Astrocyte (in vitro differentiated cells and primary cell): ENCODE results near the gene RTKN2. TPM values are rescaled to one million over a fixed set of nuclear protein-coding genes. Genes with fewer than 3 reads are reported as not detected.

Source experiments
- DNase-seq: peaks from one replicate; pipeline ENCODE4 v3.0.0-alpha.2; 2010; ENCODE audit warnings: low read depth
- FAIRE-seq: peaks from 2 replicates; lab custom pipeline; 2011; peaks lifted over from hg19 to GRCh38; lab: Jason Lieb, UNC
- H2AFZ ChIP-seq: 2 replicates; pipeline ENCODE4 v1.6.0; 2012; ENCODE audit warnings: low read depth, low read length, inconsistent platforms
- H3K27ac ChIP-seq: 2 replicates; pipeline ENCODE4 v1.5.1; 2011; ENCODE audit warnings: low read depth, low read length, inconsistent platforms
- H3K27me3 ChIP-seq: 2 replicates; pipeline ENCODE4 v1.6.0; 2011; ENCODE audit warnings: low read length, inconsistent platforms; ENCODE audit not compliant: insufficient read depth
- H3K36me3 ChIP-seq: 2 replicates; pipeline ENCODE4 v1.5.1; 2011; ENCODE audit warnings: low read length, inconsistent platforms; ENCODE audit not compliant: insufficient read depth
- H3K4me1 ChIP-seq: 2 replicates; pipeline ENCODE4 v1.5.1; 2011; ENCODE audit warnings: low read length, inconsistent platforms; ENCODE audit not compliant: insufficient read depth
- H3K4me2 ChIP-seq: 2 replicates; pipeline ENCODE4 v1.6.0; 2012; ENCODE audit warnings: low read length, inconsistent platforms
- H3K4me3 ChIP-seq: 2 replicates; pipeline ENCODE4 v1.5.1; 2011; ENCODE audit warnings: low read depth, mild to moderate bottlenecking, low read length, inconsistent platforms; ENCODE audit not compliant: insufficient read depth
- H3K79me2 ChIP-seq: 2 replicates; pipeline ENCODE4 v1.6.0; 2012; ENCODE audit warnings: mild to moderate bottlenecking, low read length, inconsistent platforms; ENCODE audit not compliant: insufficient read depth
- H3K9ac ChIP-seq: 2 replicates; pipeline ENCODE4 v1.6.0; 2012; ENCODE audit warnings: mild to moderate bottlenecking, low read length, inconsistent platforms
- H3K9me3 ChIP-seq: 2 replicates; pipeline ENCODE4 v1.5.1; 2012; ENCODE audit warnings: low read depth, mild to moderate bottlenecking, low read length, inconsistent platforms; ENCODE audit not compliant: insufficient read depth
- H4K20me1 ChIP-seq: 2 replicates; pipeline ENCODE4 v1.6.0; 2012; ENCODE audit warnings: low read length, inconsistent platforms; ENCODE audit not compliant: insufficient read depth
- H3K27ac Mint-ChIP-seq: one replicate; pipeline ENCODE4 v1.8.0; 2021; ENCODE audit warnings: mild to moderate bottlenecking, mixed read lengths; ENCODE audit not compliant: unreplicated experiment
- H3K27me3 Mint-ChIP-seq: one replicate; pipeline ENCODE4 v1.8.0; 2021; ENCODE audit warnings: low read depth, mixed read lengths; ENCODE audit not compliant: unreplicated experiment
- H3K36me3 Mint-ChIP-seq: one replicate; pipeline ENCODE4 v1.8.0; 2021; ENCODE audit warnings: low read depth, mixed read lengths; ENCODE audit not compliant: unreplicated experiment
- H3K4me1 Mint-ChIP-seq: one replicate; pipeline ENCODE4 v1.8.0; 2021; ENCODE audit warnings: low read depth, mixed read lengths; ENCODE audit not compliant: unreplicated experiment
- H3K4me3 Mint-ChIP-seq: one replicate; pipeline ENCODE4 v1.8.0; 2021; ENCODE audit warnings: mild to moderate bottlenecking, moderate library complexity, mixed read lengths; ENCODE audit not compliant: unreplicated experiment
- H3K9me3 Mint-ChIP-seq: one replicate; pipeline ENCODE4 v1.8.0; 2021; ENCODE audit warnings: mild to moderate bottlenecking, mixed read lengths; ENCODE audit not compliant: unreplicated experiment
- EZH2 ChIP-seq: IDR thresholded peaks from 2 replicates; pipeline ENCODE4 v1.6.1; 2012; ENCODE audit warnings: mild to moderate bottlenecking, low read length, inconsistent platforms; ENCODE audit not compliant: insufficient read depth
- total RNA-seq: library from RNA; stranded (reverse); gene quantifications from 2 replicates; pipeline ENCODE4 v1.2.1, GENCODE V29; 2021
- TF ChIP-seq, protein P1 (sequence below): IDR thresholded peaks from 2 replicates; pipeline ENCODE4 v1.5.1; 2011; ENCODE audit warnings: low read depth, mild to moderate bottlenecking, inconsistent platforms, low read length, moderate library complexity; ENCODE audit not compliant: insufficient read depth

The RTKN2 gene
- total RNA-seq, 1 donor from 2014 or later: 8.4 TPM

DNA sequence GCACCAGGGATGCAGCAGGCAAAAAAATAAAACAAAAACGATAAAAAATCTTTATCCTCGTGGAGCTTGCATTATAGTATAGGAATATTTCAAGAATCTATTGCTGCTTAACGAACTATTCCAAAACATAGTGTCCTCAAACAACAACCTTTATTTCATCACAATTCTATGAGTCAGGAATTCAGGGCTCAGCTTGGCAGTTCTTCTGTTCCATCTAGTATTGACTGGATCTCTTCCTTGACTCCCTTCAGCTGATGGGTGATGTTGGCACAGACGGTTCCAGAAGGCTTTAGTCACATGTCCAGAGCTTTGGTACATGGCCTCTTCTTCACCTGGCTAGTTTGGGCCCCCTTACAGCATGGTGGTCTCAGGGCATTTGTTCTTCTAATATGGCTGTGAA lies 88.0 kb downstream of the RTKN2 start:
- H3K36me3 Mint-ChIP-seq: peaks cover 2% of the 10 kb centered on the region
- H3K9me3 Mint-ChIP-seq: peaks cover 4% of the 10 kb centered on the region
- no peaks in the 10 kb centered on the region for H3K27me3 Mint-ChIP-seq

DNA sequence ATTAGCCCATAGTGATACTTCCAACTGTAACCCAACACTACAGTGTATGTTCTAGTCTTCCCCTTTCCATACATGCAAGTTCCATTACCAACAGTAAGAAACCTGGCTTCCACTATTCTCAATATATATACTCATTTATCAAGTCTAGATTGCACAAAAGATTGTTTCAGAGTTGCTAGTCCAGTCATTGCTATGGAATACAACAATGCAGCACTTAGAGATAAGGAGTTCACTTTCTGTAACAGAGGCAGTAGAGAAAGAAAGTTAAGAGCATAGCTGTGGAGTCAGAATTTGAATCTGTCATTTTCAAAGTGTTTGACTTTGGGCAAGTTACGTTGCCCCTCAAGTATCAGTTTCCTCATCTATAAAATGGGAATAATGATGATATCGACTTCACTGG lies 90.1 kb downstream of the RTKN2 start:
- DNase-seq (peak; percentile 79), FAIRE-seq (no peak)
- Histone ChIP-seq H3K9ac (no peak overlapping the region), H4K20me1 (no peaks in the 10 kb centered on the region), H3K27ac (no peak overlapping the region), H3K4me3 (no peak overlapping the region), H3K36me3 (no peaks in the 10 kb centered on the region), H3K9me3 (no peaks in the 10 kb centered on the region), H3K27me3 (no peaks in the 10 kb centered on the region), H3K4me2 (no peak overlapping the region), H2AFZ (no peak overlapping the region), H3K4me1 (no peaks in the 10 kb centered on the region), H3K79me2 (no peaks in the 10 kb centered on the region)
- no peak overlapping the region for H3K4me3 Mint-ChIP-seq
- H3K9me3 Mint-ChIP-seq: peaks cover 4% of the 10 kb centered on the region
- no peak overlapping the region for H3K27ac Mint-ChIP-seq
- TF ChIP-seq, protein P1, sequence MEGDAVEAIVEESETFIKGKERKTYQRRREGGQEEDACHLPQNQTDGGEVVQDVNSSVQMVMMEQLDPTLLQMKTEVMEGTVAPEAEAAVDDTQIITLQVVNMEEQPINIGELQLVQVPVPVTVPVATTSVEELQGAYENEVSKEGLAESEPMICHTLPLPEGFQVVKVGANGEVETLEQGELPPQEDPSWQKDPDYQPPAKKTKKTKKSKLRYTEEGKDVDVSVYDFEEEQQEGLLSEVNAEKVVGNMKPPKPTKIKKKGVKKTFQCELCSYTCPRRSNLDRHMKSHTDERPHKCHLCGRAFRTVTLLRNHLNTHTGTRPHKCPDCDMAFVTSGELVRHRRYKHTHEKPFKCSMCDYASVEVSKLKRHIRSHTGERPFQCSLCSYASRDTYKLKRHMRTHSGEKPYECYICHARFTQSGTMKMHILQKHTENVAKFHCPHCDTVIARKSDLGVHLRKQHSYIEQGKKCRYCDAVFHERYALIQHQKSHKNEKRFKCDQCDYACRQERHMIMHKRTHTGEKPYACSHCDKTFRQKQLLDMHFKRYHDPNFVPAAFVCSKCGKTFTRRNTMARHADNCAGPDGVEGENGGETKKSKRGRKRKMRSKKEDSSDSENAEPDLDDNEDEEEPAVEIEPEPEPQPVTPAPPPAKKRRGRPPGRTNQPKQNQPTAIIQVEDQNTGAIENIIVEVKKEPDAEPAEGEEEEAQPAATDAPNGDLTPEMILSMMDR: no peak
- TF ChIP-seq EZH2: no peak
- H3K36me3 Mint-ChIP-seq: no peaks in the 10 kb centered on the region
- H3K27me3 Mint-ChIP-seq: no peaks in the 10 kb centered on the region
- H3K4me1 Mint-ChIP-seq: peaks cover 4% of the 10 kb centered on the region

More for the DNA sequence above, 88.0 kb downstream of the RTKN2 start:
- no peak for TF ChIP-seq EZH2
- Histone ChIP-seq H4K20me1 (no peaks in the 10 kb centered on the region), H3K4me2 (no peak overlapping the region), H2AFZ (no peak overlapping the region), H3K27me3 (no peaks in the 10 kb centered on the region), H3K79me2 (no peaks in the 10 kb centered on the region), H3K36me3 (no peaks in the 10 kb centered on the region), H3K9ac (no peak overlapping the region), H3K9me3 (no peaks in the 10 kb centered on the region), H3K27ac (no peak overlapping the region), H3K4me1 (no peaks in the 10 kb centered on the region), H3K4me3 (no peak overlapping the region)
- Mint-ChIP-seq H3K4me1 (peaks cover 4% of the 10 kb centered on the region), H3K4me3 (no peak overlapping the region), H3K27ac (no peak overlapping the region)
- no peak for FAIRE-seq
- DNase-seq: no peak

DNA sequence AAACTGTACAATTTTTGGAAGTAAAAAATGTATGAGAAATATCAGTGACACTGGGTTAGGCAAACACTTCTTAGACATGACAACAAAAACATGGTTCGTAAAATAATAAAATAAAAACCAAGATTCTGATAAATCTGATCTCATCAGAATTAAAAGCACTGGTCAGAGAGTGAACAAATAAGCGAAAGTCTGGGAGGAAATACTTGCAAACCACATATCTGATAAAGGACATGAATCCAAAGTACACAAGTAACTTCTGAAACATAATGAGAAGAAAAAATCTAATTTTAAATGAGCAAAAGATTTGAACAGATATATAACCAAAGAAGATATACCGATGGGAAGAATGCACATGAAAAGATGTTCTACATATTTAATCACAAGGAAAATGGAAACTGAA lies 91.5 kb downstream of the RTKN2 start:
- TF ChIP-seq, protein P1: no peak
- TF ChIP-seq EZH2: no peak
- Mint-ChIP-seq H3K4me1 (peaks cover 2% of the 10 kb centered on the region), H3K27me3 (no peaks in the 10 kb centered on the region), H3K36me3 (no peaks in the 10 kb centered on the region), H3K27ac (no peak overlapping the region), H3K9me3 (peaks cover 4% of the 10 kb centered on the region), H3K4me3 (no peak overlapping the region)
- no peak overlapping the region for H3K4me3 ChIP-seq
- no peaks in the 10 kb centered on the region for H3K27me3 ChIP-seq
- H3K36me3 ChIP-seq: no peaks in the 10 kb centered on the region
- no peaks in the 10 kb centered on the region for H3K9me3 ChIP-seq
- H3K4me1 ChIP-seq: no peaks in the 10 kb centered on the region
- no peak overlapping the region for H3K27ac ChIP-seq
- H2AFZ ChIP-seq: no peak overlapping the region
- FAIRE-seq (no peak), DNase-seq (peak; percentile 51)
- no peaks in the 10 kb centered on the region for H4K20me1 ChIP-seq
- no peak overlapping the region for H3K4me2 ChIP-seq
- no peak overlapping the region for H3K9ac ChIP-seq
- H3K79me2 ChIP-seq: no peaks in the 10 kb centered on the region
